HG03139 (cell line): ENCODE measurements around the gene BRAP.
"Not testable (repeated sequence)": the region's sequence is repeated elsewhere in the genome, so short reads cannot be mapped to it uniquely, and the experiment has no call there.

Experiments used
- ATAC-seq: cut with Tn5 transposase; IDR thresholded peaks from one replicate; pipeline ENCODE4 v1.9.1; 2021; ENCODE audit not compliant: unreplicated experiment

The BRAP gene, protein sequence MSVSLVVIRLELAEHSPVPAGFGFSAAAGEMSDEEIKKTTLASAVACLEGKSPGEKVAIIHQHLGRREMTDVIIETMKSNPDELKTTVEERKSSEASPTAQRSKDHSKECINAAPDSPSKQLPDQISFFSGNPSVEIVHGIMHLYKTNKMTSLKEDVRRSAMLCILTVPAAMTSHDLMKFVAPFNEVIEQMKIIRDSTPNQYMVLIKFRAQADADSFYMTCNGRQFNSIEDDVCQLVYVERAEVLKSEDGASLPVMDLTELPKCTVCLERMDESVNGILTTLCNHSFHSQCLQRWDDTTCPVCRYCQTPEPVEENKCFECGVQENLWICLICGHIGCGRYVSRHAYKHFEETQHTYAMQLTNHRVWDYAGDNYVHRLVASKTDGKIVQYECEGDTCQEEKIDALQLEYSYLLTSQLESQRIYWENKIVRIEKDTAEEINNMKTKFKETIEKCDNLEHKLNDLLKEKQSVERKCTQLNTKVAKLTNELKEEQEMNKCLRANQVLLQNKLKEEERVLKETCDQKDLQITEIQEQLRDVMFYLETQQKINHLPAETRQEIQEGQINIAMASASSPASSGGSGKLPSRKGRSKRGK

DNA sequence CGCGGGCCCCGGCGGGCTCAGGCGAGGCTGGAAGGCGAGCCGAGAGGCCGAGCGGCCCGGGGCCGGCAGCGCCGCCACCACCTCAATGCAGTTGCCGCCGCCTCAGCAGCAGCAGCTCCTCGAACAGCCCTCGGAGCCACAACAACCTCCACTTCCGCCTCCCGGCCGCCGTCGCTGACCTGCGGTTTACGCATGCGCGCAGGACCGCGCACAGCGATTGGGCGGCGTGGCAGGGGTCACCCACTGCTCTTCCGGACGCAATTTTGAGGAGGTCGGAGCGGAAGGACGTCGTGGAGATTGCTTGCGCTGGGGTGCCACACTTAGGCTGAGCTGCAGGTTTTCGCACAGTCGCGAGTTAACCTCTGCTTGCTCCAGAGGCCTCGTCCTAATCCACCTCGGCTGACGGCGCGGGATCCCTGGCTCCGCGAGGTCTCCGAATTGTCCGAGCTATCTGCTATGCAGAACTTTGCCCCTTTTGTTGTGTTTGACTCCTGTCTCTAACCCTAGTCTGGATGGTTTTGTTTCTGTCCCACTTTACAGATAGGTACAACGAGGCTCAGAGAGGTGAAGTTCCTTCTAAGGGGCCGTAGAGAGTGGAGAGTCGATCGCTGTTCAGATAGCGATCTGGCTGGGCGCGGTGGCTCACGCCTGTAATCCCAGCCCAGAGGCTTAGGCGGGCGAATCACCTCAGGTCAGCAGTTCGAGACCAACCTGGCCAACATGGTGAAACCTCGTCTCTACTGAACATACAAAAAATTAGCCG is at the start of gene BRAP, which contains the start of gene ACAD10:
TSS of gene BRAP (minus strand) at position 146 of the 763 bp plus-strand sequence. CDS start 164 bp downstream, outside the sequence.
TSS of gene ACAD10 (plus strand) at position 243 of the 763 bp plus-strand sequence. CDS start 6,657 bp downstream, outside the sequence.
- ATAC-seq, result peak; percentile 89

DNA sequence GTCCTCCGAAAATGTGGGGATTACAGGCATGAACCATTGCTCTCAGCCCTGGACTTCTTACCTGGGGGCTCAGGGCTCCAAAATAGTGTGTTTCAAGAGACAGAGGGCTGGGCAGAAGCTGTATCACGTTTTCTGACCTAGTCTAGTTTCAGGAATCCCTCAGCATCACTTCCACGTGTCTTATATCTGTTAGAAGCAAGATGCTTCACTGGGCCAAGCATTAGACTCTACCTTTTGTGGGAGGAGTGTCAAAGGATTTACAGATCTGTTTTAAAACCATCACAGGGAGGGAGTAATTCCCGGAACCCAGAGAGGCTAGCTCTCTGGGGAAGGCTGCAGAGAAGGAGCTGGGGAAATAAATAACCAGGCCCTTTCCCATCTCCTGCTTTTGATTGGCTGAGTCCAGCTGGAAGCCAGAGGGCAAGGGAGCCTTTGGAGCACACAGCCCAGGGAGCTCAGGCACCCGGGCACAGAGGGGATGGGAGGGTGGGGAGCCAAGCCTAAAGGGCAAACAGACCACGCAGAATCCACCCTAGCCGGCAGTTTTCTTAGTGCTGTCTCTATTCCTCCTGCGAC is 47.7 kb upstream of the BRAP start:
- no peak for ATAC-seq

DNA sequence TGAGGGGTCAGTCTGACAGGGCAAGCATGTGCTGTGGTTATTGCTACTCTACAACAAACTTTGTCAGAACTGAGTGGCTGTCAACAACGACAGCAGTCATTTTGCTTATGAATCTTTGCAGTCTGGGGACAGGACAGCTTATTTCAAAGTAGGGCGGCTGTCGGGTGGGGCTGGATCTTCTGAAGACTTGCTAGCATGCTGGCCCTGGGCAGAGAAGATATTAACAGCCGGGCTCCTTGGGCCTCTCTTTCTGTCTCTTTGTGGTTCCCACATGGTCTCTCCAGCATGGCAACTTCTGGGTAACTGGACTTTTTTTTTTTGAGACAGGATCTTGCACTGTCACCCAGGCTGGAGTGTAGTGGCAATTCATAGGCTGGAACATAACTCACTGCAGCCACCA is 47.0 kb upstream of the BRAP start:
- ATAC-seq, result no peak

DNA sequence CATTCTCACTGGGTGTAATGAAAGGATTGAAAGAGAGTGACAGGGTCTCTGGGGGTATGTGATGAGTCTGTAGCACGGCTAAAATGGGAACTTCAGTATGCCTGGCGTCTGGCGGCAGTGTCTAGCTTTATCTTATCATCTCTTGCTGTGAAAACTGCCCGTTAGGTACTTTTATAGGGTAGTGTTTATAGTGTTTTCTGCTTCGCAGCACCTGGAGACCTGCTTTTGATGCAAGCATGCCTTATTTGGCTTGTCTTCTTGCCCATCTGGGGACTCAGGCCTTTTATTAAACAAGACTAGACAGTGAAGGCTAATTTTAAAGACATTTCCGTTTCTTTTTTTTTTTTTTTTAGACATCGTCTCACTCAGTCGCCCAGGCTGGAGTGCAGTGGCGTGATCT is 44.7 kb upstream of the BRAP start:
- no peak for ATAC-seq

DNA sequence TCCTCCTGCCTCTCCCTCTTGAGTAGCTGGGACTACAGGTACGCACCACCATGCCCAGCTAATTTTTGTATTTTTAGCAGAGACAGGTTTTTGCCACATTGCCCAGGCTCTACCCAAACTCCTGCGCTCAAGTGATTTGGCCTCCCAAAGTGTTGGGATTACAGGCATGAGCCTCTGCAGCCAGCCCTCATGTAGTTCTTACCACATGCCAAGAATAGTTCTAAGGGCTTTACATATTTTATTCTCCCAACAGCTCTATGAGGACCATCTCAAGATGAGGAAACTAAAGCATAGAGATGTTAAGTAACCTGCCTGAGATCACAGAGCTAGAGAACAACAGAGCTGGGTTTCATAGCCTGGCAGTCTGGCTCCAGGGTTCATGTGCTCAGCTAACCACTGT is 43.0 kb upstream of the BRAP start:
- ATAC-seq, result no peak

DNA sequence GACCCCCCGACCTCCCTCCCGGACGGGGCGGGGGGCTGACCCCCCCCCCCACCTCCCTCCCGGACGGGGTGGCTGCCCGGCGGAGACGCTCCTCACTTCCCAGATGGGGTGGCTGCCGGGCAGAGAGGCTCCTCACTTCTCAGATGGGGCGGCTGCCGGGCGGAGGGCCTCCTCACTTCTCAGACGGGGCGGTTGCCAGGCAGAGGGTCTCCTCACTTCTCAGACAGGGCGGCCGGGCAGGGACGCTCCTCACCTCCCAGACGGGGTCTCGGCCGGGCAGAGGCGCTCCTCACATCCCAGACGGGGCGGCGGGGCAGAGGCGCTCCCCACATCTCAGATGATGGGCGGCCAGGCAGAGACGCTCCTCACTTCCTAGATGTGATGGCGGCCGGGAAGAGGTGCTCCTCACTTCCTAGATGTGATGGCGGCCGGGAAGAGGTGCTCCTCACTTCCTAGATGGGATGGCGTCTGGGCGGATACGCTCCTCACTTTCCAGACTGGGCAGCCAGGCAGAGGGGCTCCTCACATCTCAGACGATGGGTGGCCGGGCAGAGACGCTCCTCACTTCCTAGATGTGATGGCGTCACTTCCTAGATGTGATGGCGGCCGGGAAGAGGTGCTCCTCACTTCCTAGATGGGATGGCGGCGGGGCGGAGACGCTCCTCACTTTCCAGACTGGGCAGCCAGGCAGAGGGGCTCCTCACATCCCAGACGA is 38.0 kb upstream of the BRAP start:
- ATAC-seq, result not testable (repeated sequence)

DNA sequence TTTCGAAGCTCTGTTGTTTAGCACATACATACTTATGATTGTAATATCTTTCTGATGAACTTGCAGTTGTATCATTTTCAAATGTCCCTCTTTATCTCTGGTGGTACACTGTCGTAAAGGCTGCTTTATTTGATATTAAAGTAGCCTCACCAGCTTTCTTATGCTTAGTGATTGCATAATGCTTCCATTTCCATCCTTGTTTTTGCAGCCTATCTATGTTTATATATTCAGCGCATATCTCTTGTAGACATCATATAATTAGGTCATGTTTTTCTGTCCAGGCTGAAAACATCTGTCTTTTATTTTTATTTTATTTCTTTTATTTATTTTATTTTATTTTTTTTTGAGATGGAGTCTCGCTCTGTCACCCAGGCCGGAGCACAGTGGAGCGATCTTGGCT is 34.7 kb upstream of the BRAP start:
- ATAC-seq, result no peak

DNA sequence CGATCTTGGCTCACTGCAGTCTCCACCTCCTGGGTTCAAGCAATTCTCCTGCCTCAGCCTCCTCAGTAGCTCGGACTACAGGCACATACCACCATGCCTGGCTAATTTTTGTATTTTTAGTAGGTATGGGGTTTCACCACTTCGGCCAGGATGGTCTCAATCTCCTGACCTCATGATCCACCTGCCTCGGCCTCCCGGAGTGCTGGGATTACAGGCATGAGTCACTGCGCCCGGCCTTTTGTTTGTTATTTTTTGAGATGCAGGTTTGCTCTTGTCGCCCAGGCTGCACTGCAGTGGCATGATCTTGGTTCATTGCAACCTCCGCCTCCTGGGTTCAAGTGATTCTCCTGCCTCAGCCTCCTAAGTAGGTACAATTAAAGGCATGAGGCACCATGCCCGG is 33.6 kb upstream of the BRAP start:
- not testable (repeated sequence) for ATAC-seq

DNA sequence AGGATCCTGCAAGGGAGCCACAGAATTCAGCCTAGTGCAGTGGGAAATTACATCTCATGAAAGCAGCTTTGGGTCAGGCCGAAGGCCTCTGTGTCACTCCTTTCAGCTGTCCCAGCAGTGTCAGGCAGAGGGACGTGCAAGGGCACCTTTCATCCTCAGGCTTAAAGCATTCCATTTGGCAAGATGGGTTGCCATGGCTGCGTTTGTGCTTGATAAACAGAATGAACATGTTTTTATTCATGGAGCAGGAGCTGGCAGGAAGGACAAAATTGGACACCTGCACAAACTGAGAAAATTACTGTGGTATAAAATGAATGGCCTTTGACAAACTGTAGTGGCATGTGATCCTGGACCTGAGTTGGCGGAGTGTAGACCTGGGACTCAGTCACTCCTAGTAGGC is 29.5 kb upstream of the BRAP start:
- no peak for ATAC-seq

DNA sequence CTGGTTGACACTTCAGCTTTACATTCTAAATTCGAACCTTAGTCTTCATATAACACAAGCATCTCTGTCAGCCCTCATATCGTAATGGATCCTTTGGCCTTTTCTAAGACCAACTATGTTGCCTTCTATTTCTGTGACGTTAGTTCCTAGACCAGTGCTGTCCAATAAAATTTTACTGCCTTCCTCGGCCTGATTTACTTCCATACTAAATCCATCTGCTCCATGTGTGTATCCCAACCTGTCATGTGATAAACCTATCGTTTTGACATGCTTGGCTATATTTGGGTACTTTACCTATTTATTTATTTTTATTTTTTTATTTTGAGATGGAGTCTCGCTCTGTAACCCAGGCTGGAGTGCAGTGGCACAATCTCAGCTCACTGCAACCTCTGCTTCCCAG is 20.4 kb upstream of the BRAP start:
- no peak for ATAC-seq

DNA sequence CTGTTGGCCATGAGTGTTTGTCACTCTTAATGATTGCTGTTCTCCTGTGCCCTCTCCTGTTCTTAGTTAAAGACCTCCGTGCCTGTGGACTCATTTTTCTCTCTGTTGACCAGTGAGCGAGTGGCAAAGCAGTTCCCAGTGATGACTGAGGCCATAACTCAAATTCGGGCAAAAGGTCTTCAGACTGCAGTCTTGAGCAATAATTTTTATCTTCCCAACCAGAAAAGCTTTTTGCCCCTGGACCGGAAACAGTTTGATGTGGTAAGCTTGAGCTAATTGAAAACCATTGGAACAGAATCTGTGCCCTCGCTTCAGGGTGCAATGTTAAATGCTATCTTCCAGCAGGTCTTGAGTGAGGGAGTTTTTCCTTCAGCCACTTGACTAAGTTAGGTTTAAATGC is 19.9 kb upstream of the BRAP start:
- ATAC-seq, result no peak

DNA sequence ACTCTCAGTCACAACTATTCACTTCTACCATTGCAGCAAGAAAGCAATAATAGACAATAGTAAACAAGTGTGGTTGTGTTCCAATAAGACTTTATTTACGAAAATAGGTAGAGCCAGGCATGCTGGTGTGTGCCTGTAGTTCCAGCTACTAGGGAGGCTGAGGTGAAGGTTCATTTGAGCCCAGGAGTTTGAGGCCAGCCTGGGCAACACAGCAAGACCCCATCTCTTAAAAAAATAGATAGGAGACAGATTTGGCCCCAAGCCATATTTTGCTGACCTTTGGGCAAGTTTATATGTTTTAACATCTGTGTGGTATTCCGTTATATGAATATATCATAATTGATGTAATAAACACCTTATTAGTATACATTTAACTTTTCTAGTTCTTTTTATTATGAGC is 14.2 kb upstream of the BRAP start:
- ATAC-seq, result no peak

DNA sequence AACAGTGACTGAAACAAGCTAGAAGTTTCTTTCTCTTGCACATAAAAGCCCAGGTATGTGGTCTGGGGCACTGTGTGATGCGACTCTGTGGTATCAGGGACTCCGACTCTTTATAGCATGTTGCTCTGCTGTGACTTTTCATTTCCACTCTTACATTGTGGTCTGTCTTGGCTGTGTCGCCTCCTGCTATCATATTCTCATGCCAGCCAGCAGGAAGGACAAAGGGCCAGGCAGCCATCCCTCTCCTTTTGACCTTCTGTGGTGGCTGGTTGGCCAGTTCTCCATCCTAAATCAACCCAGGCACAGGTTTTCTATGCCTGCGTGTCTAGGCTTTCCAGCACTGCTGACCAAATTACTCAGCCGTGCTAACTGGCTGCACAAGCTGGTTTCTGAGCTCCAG is 8.1 kb upstream of the BRAP start:
- no peak for ATAC-seq

DNA sequence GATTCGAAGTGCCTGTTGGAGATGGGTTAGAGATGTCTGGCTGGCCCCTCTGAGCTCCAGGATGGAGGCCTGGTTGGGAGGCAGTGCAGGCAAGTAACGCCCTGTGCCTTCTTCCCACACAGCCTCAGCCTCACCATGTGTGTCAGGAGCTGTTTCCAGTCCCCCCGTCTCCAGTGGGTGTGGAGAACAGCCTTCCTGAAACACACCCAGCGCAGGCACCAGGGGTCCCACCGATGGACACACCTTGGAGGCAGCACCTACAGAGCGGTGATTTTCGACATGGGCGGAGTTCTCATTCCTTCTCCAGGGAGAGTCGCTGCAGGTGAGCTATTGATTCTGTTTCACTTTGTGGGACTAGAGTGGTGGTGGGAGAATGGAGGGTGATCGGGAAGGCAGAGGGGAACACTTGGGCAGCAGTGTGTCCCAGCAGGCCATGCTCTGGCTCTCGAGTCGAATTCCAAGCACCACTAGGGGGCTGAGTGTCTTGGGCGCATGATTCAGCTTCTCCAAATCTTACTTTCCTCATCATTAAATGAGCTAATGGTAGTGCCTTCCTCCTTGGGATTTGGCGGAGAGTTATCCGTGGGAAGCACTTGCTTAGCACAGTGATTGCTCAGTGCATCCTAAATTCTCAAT is 6.9 kb upstream of the BRAP start:
- ATAC-seq, result no peak

DNA sequence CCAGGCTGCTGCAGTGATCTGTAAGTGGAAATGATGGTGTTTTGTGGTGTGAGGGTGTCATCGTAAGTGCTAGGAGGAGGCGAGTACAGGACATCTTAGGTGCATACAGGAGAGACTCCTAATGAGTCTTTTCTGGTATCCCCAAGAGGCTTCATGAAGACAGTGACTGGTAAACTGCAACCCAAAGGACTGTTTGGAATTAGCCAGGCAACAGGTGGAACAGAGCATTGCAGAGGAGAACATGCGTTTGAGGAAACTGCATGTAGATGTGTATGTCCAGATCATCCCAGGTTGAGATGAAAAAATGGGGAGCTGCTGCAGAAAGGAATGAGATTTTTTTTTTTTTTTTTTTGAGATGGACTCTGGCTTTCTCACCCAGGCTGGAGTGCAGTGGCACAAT is 5.5 kb upstream of the BRAP start:
- ATAC-seq, result no peak

DNA sequence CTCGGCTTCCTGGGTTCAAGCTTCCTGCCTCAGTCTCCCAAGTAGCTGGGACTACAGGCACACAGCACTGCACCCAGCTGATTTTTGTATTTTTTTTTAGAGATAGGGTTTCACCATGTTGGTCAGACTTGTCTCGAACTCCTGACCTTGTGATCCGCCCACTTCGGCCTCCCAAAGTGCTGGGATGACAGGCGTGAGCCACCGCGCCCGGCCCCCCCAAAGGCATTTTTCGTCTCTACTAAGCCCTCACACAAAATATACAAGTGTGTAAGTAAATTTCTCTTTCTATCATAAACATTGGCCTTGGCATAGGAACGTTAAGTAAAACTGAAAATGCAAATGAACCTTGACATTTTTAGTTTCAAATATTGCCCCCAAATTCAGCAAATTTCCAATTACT is 2.2 kb upstream of the BRAP start:
- no peak for ATAC-seq

DNA sequence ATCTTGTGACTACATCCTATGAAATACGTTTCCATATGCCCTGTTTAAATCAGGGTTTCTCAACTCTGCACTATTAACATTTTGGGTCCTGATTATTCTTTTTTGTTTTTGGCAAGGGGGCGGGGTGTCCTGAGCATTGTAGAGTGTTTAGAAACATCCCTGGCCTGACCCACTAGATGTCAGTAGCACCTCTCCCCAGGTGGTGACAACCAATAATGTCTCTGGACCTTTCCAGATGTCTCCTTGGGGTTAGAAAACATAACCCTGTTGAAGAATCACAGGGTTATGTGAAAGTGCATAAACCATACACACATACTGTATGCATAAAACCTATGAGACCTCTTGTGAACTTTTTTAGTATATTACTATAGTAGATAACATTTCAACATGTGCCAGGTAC is 1.5 kb upstream of the BRAP start:
- ATAC-seq, result no peak

DNA sequence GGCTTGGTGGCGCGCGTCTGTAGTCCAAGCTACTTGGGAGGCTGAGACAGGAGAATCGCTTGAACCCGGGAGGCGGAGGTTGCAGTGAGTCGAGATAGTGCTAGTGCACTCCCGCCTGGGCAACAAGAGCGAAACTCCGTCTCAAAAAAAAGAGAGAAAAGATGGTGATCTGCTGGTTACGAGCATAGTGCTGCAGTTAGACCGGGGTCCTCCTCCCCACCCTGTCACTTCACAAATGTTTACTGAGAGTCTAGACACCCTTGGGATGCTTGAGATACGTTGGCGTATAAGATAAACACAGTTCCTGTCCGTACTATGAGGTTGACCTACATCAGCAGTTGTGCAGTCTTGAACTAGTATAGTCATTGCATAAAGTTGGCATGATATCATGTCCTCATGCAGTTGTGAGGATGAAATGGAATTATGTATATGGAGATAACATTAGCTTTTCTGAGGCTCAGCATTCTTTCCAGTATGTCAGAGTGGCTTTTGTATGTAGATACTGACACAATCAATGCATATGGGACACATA is 884 bp upstream of the BRAP start:
- no peak for ATAC-seq

DNA sequence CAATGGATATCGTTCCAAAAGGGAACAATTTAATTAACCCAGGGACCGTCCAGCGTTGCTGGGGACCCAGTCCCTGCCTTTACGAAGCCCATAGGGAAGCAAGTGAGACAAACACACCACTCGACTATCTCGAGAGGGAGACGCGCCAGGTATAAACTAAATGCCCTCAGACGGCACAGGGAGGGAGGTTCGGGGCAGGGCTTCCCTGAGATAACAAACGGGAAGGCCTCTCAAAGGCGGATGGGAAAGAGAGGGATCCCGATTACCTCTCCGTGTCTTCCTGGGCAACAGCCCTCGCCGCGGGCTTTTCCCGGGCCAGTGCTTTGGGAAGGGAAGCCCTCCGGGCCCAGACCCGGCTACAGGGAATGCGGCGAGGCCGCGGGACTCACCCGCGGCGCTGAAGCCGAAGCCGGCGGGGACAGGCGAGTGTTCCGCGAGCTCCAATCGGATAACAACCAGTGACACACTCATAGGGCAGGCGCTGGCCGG is 390 bp downstream of the BRAP start:
- ATAC-seq, result peak; percentile 15
